Measurements from ENCODE around the gene L3MBTL4. TPM values are rescaled to one million over a fixed set of nuclear protein-coding genes. Genes with fewer than 3 reads are reported as not detected.

Gene L3MBTL4
- total RNA-seq, 1 experiment from 2014 or later, result 1.4 TPM

GRCh38 chr18:5962362-5962761, 452.3 kb downstream of the L3MBTL4 start:
- peaks cover 18% of the 10 kb centered on the region for H3K4me1 Mint-ChIP-seq
- CTCF ChIA-PET, result no interaction called here
- no peak for ATAC-seq
- H3K4me3 Mint-ChIP-seq, result no peak overlapping the region
- no peak overlapping the region for H3K27ac Mint-ChIP-seq
- no peak for DNase-seq (ENCODE audit: low spot score)
- no peaks in the 10 kb centered on the region; the same call in 1 of the 2 replicates for H3K27me3 Mint-ChIP-seq (ENCODE audit: low read depth)
- no peaks in the 10 kb centered on the region for H3K36me3 Mint-ChIP-seq
- POLR2A ChIA-PET, result interaction anchor here (0.6 kb wide), 1 partner anchor 376 kb away, joined by 3 read pairs; no protein-coding TSS in a partner anchor
- TF ChIP-seq PREB (CRISPR knock-in tag; IDR thresholded peaks at IDR 0.05; ENCODE audit: borderline replicate concordance), result no peak
- no peak for TF ChIP-seq ZNF219 (CRISPR knock-in tag; IDR thresholded peaks at IDR 0.05; ENCODE audit: borderline replicate concordance)
- TF ChIP-seq ELF4 (CRISPR knock-in tag; IDR thresholded peaks at IDR 0.05; ENCODE audit: low read depth), result no peak
- TF ChIP-seq E2F4 (CRISPR knock-in tag; IDR thresholded peaks at IDR 0.05; ENCODE audit: borderline replicate concordance, low read depth), result no peak
- no peak for TF ChIP-seq AR (CRISPR knock-in tag; IDR thresholded peaks at IDR 0.05)
- TF ChIP-seq ZSCAN18 (CRISPR knock-in tag; IDR thresholded peaks at IDR 0.05), result no peak
- no peak for TF ChIP-seq SMAD4 (CRISPR knock-in tag; IDR thresholded peaks at IDR 0.05)
- no peak for TF ChIP-seq FOXP4 (CRISPR knock-in tag; IDR thresholded peaks at IDR 0.05)
- H3K9me3 Mint-ChIP-seq, result no peaks in the 10 kb centered on the region

GRCh38 chr18:5961828-5962150, 452.9 kb downstream of the L3MBTL4 start:
- Mint-ChIP-seq H3K9me3 (no peaks in the 10 kb centered on the region), H3K4me3 (no peak overlapping the region), H3K27ac (no peak overlapping the region), H3K27me3 (ENCODE audit: low read depth) (no peaks in the 10 kb centered on the region; the same call in 1 of the 2 replicates), H3K4me1 (peaks cover 18% of the 10 kb centered on the region), H3K36me3 (no peaks in the 10 kb centered on the region)
- ATAC-seq (no peak; the same call in 1 of the 2 replicates), DNase-seq (ENCODE audit: low spot score) (no peak)
- POLR2A ChIA-PET, result interaction anchor here (0.6 kb wide), 1 partner anchor 375 kb away, joined by 3 read pairs; no protein-coding TSS in a partner anchor
- TF ChIP-seq ZNF263 (CRISPR knock-in tag; IDR thresholded peaks at IDR 0.05; ENCODE audit: low read depth), result no peak
- CTCF ChIA-PET, result interaction anchor here (0.7 to 1.8 kb wide), 2 partner anchors 71 to 257 kb away, joined by 4 to 8 read pairs; no protein-coding TSS in a partner anchor

GRCh38 chr18:5961097-5961827, 453.4 kb downstream of the L3MBTL4 start:
- H3K4me1 Mint-ChIP-seq, result peaks cover 18% of the 10 kb centered on the region
- ATAC-seq, result peak; percentile 47
- no peaks in the 10 kb centered on the region for H3K36me3 Mint-ChIP-seq
- no peak overlapping the region; the same call in 1 of the 2 replicates for H3K27ac Mint-ChIP-seq
- H3K27me3 Mint-ChIP-seq (ENCODE audit: low read depth), result no peaks in the 10 kb centered on the region; the same call in 1 of the 2 replicates
- DNase-seq (ENCODE audit: low spot score), result no peak
- H3K9me3 Mint-ChIP-seq, result no peaks in the 10 kb centered on the region
- no peak for TF ChIP-seq NR2C2 (CRISPR knock-in tag; IDR thresholded peaks at IDR 0.05)
- no peak for TF ChIP-seq MAX (CRISPR knock-in tag; IDR thresholded peaks at IDR 0.05)
- no peak for TF ChIP-seq NFYB (CRISPR knock-in tag; conservative IDR thresholded peaks at IDR 0.05; ENCODE audit: low read depth)
- no peak for TF ChIP-seq ZNF416 (CRISPR knock-in tag; IDR thresholded peaks at IDR 0.05)
- TF ChIP-seq KAT7 (CRISPR knock-in tag; IDR thresholded peaks at IDR 0.05; ENCODE audit: borderline replicate concordance), result no peak
- TF ChIP-seq NFATC4 (CRISPR knock-in tag; IDR thresholded peaks at IDR 0.05), result no peak
- no peak for TF ChIP-seq ESRRA (CRISPR knock-in tag; IDR thresholded peaks at IDR 0.05; ENCODE audit: borderline replicate concordance)
- no peak for TF ChIP-seq USF1 (CRISPR knock-in tag; IDR thresholded peaks at IDR 0.05)
- H3K4me3 Mint-ChIP-seq, result no peak overlapping the region
- POLR2A ChIA-PET, result no interaction called here
- CTCF ChIA-PET, result interaction anchor here (0.7 to 1.8 kb wide), 2 partner anchors 70 to 258 kb away, joined by 4 to 8 read pairs; no protein-coding TSS in a partner anchor

All from WTC11 (cell line).